ENCODE data around the gene LPIN3.

DNA sequence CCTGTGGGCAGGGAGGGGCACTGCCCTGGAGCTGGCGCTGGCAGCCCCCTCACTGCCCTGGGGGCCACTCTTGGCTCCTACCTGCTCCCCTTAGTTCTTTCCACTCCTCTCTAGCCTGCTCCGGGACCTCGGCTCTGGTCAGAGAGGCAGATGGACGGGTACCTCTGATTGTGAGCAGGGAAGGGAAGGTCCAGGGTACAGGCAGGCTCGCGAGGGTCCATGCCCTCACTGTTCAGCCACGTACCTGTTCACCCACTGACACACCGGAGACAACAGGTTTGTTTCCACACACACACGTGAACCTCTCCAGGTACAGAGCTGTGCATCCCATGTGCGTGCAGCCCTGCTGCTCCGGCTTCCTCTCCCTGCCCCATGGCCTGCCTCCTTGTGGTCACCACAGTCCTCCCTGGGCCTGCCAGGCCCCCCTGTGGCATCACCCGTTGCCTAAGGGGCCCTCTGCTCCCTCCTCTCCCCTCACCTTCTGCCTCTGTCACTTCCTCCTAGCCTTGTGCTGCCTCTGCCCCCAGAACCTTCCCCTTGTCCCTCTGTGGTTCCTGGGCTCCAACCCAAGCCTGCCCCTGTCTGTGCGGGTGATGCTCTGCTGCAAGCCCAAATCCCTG lies 23.7 kb downstream of the LPIN3 start:
- TF ChIP-seq, protein P1, sequence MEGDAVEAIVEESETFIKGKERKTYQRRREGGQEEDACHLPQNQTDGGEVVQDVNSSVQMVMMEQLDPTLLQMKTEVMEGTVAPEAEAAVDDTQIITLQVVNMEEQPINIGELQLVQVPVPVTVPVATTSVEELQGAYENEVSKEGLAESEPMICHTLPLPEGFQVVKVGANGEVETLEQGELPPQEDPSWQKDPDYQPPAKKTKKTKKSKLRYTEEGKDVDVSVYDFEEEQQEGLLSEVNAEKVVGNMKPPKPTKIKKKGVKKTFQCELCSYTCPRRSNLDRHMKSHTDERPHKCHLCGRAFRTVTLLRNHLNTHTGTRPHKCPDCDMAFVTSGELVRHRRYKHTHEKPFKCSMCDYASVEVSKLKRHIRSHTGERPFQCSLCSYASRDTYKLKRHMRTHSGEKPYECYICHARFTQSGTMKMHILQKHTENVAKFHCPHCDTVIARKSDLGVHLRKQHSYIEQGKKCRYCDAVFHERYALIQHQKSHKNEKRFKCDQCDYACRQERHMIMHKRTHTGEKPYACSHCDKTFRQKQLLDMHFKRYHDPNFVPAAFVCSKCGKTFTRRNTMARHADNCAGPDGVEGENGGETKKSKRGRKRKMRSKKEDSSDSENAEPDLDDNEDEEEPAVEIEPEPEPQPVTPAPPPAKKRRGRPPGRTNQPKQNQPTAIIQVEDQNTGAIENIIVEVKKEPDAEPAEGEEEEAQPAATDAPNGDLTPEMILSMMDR (conservative IDR thresholded peaks at IDR 0.05) = no peak
- TF ChIP-seq ZFX (IDR thresholded peaks at IDR 0.05) = no peak
